ENCODE measurements around the gene PACS2.

PACS2 gene

DNA sequence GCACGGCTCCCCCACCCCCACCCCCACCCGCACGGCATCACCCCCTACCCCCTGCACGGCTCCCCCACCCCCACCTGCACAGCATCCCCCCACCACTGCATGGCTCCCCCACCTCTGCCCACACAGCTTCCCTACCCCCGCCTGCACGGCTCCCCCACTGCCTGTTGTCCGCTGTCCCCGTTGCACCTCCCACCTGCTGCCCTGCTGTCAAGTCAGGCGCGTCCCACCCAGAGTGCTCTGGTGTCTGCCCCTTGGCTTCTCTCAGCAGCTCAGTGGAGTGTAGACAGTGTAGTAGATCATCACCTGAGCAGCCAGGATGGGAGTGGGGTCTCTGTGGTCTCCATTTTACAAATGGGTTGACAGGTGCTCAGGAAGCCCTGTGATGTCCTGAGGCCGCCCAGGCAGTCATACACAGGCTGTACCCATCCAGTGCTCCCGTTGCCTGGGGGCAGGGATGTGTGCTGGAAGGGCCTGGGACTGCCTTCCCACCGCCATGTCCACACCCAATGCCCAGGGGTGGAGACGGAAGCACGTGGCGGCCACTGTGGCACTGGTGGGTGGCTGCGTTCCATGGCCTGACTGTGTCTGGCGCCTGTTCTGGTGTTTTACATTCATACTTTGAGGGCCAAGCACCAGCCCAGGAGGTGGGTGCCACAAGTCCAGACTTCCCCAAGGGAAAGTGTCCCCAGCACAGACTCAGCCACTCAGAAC lies 32.5 kb downstream of the PACS2 start:
- no peak for TF ChIP-seq JUND (IDR thresholded peaks at IDR 0.05; ENCODE audit: low read depth)
- in situ Hi-C loops (cut with HindIII; ENCODE audit: low pct_unique_long_range_greater_than_20kb, low sequenced_read_pairs): no loop called here
- no peak for DNase-seq (ENCODE audit: low read depth in 1 of 2, low spot score in 1 of 2)

DNA sequence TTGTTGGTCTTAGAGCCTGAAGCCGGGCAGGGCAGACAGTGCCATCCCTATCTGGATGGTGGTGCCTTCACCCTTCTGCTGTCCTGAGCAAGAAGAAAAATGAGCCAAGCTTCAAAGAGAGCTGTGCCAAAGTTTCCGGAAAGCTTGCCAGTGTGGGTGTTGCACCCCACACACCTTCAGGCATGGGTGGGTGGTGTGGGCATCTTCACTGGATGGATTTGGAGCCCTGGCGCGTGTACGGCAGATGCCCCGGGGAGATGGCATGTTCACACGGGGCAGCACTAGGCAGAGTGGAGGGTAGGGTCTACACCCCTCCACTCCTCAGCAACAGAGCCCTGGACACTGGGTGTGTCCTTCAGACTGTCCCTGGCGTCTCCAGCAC lies 33.0 kb downstream of the PACS2 start:
- in situ Hi-C loops (cut with HindIII; ENCODE audit: low pct_unique_long_range_greater_than_20kb, low sequenced_read_pairs): no loop called here
- DNase-seq (ENCODE audit: low read depth in 1 of 2, low spot score in 1 of 2): no peak
- no peak for TF ChIP-seq JUND (IDR thresholded peaks at IDR 0.05; ENCODE audit: low read depth)

DNA sequence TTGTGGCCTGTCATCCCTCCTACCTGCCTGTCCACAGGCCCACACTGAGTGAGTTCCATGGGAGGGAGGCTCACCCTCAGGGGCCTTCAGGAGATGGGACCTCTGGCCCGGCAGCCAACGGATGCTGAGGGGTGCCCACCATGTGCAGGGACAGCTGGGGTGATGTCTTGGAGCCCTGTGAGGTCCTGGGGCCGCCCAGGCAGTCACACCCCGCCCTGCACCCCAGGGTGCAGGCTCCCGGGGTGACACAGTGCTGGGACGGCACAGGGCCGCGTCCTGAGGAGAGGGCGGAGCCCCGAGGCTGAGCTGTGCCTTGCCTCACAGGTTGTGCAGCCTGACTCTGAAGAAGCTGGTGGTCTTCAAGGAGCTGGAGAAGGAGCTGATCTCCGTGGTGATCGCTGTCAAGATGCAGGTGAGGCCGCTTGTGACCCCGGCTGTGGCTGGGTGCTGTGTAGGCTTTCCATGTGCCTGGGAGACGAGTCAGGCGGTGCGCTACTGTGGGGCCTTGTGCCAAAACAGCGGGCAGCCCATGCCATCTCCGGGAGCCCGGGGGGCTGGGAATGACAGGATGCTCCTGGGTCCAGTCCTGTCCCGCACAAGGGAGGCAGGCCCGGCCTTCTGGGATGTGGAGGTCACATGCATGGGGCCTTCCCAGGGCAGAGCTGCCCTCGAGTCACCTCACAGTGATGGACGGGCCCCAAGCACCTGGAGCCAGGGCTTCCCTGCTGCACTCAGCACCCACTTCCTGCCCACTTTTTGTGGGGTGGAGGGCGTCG lies 33.8 kb downstream of the PACS2 start:
- in situ Hi-C loops (cut with HindIII; ENCODE audit: low pct_unique_long_range_greater_than_20kb, low sequenced_read_pairs): no loop called here
- TF ChIP-seq JUND (IDR thresholded peaks at IDR 0.05; ENCODE audit: low read depth): no peak
- DNase-seq (ENCODE audit: low read depth in 1 of 2, low spot score in 1 of 2): no peak

DNA sequence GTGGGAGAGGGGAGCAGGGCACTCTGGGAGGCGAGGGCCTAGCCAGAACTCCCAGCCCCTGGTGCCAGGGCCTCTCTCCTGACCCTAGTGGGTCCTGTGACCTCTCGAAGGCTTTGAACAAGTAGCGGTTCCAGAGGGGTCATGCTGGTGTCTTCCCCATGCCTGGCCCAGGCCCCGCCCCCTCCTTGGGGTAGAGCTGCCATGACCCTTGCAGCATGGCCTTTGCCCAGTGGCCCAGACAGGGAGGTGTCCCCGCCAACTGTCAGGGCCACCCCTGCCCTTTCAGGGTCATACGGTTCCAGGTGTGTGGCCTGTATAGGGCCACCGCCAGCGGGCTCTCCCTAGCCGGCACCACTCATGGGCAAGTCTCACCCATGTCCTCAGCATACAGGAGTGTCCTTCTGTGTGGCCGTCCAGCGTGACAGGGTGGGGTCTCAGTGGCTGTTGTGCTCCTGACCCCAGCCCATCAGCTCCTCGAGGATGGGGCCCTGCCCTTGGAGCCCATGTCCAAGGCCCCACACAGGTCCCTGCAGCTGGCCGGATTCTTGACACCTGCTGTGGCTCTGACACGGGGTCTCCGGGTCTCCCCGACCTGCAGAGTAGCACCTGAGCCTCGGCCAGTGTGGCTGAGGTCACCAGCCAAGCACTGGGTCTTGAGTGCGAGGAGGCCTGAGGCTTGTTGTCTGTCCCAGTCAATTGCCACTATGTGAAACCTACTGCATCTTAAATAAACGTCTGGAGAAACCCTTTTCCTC lies 34.6 kb downstream of the PACS2 start:
- in situ Hi-C loops (cut with HindIII; ENCODE audit: low pct_unique_long_range_greater_than_20kb, low sequenced_read_pairs): no loop called here

DNA sequence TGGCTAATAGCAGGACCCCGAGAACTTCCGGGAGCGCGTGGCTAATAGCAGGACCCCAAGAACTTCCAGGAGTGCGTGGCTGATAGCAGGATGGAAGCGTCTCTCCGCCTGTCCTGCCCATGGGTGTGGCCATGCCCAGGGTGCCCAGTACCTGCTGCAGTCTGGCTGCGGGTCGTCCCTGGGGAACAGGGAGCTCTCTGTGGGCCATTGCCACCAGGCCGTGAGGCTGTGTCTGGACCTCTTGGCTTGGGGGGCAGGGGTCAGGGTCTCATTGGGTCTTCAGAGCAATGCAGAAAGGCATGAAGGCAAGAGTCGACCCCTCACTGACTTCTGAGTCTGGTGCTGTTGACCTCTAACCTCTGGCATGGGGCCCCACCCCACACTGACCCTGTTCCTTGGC lies 35.4 kb downstream of the PACS2 start:
- no peak for TF ChIP-seq JUND (IDR thresholded peaks at IDR 0.05; ENCODE audit: low read depth)
- in situ Hi-C loops (cut with HindIII; ENCODE audit: low pct_unique_long_range_greater_than_20kb, low sequenced_read_pairs): no loop called here
- DNase-seq (ENCODE audit: low read depth in 1 of 2, low spot score in 1 of 2): no peak

More for the DNA sequence above, 34.6 kb downstream of the PACS2 start:
- TF ChIP-seq JUND (IDR thresholded peaks at IDR 0.05; ENCODE audit: low read depth): no peak
- DNase-seq (ENCODE audit: low read depth in 1 of 2, low spot score in 1 of 2): no peak

DNA sequence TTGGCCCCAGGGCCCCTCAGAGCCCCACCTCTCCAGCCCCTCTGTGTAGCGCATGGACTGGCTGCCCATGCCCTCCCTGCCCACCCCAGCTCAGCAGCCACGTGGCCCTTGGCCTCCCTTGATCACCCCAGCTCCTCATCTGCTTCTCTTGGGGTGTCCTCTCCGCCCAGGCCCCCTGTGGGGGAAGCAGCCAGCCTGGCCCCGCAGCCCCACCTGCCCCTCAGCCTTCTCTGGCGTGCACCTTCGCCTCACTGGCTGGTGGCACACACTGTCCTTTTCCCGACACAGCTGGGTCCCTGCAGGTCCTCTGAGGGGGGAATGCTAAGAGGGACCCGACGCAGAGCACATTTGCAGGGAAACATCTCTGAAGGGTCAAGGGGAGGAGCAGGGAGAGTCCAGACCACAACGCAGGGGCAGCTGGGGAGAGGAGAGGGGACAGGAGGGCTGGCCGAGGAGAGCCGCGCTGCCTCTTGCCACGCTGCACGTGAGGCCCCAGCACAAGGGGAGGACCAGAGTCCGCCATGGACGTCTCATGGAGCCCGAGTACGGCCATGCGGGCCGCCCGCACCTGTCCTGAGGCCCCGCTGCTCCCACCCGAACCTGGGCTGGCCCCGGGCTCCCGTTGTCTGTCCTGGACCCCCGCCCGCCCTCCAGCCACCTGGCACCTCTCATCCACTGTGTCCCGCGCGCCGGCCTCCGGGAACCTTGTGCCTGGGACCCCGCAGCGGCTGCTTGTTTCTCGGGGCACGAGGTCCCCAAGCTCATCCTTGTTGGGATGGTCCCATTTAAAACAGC lies 36.1 kb downstream of the PACS2 start:
- in situ Hi-C loops (cut with HindIII; ENCODE audit: low pct_unique_long_range_greater_than_20kb, low sequenced_read_pairs): no loop called here
- TF ChIP-seq JUND (IDR thresholded peaks at IDR 0.05; ENCODE audit: low read depth): no peak
- DNase-seq (ENCODE audit: low read depth in 1 of 2, low spot score in 1 of 2): no peak

DNA sequence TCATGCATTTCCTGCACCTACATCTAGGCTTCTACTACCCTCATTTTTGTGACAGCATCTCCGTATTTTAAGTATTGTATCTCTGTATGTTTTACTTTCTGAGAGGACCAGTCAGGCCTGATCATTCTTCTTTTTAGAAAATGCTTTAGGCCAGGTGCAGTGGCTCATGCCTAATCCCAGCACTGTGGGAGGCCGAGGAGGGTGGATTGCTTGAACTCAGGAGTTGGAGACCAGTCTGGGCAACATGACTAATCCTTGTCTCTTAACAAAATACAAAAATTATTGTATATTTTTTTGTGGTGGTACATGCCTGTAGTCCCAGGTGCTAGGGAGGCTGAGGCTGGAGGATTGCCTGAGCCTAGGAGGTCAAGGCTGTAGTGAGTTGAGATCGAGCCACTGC lies 36.9 kb downstream of the PACS2 start:
- no peak for DNase-seq (ENCODE audit: low read depth in 1 of 2, low spot score in 1 of 2)
- TF ChIP-seq JUND (IDR thresholded peaks at IDR 0.05; ENCODE audit: low read depth): no peak
- in situ Hi-C loops (cut with HindIII; ENCODE audit: low pct_unique_long_range_greater_than_20kb, low sequenced_read_pairs): no loop called here

DNA sequence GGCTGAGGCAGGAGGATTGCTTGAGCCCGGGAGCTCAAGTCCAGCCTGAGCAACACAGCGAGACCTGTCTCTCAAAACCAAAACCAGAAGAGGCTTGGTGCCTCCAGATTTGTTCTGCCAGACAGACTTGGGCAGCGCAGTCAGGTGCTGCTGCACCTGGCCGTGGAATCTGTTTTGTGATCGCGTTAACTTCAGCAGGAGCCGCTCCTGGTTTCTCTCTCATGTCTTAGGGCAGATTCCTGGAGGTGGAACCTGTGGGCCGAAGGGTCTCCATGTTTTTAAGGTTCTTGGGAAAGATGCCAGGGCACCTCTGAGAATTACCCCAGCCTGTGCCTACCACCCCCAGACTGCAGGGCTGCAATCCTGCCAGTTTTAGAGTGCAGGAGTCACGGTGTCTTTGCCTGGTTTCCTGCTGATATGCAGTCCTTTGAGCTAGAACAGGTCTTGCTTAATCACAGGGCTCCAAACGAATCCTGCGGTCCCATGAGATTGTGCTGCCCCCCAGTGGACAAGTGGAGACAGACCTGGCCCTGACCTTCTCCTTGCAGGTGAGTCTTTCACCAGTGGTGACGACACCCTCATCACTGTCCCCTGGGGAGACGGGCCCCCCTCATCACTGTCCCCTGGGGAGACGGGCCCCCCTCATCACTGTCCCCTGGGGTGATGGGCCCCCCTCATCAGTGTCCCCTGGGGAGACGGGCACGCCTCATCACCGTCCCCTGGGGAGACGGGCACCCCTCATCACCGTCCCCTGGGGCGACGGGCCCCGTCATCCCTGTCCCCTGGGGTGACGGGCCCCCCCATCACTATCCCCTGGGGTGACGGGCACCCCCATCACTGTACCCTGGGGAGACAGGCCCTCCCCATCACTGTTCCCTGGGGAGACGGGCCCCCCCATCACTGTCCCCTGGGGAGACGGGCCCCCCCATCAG lies 37.6 kb downstream of the PACS2 start:
- no peak for TF ChIP-seq JUND (IDR thresholded peaks at IDR 0.05; ENCODE audit: low read depth)
- in situ Hi-C loops (cut with HindIII; ENCODE audit: low pct_unique_long_range_greater_than_20kb, low sequenced_read_pairs): no loop called here
- DNase-seq (ENCODE audit: low read depth in 1 of 2, low spot score in 1 of 2): peak; percentile 94 to 98

DNA sequence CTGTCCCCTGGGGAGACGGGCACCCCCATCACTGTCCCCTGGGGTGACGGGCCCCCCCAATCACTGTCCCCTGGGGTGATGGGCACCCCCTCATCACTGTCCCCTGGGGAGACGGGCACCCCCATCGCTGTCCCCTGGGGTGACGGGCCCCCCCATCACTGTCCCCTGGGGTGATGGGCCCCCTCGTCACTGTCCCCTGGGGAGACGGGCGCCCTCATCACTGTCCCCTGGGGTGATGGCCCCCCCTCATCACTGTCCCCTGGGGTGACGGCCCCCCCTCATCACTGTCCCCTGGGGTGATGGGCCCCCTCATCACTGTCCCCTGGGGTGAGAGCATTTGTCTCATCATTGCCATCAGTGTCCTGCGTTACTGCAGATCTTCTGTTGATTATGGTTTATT lies 38.6 kb downstream of the PACS2 start:
- TF ChIP-seq JUND (IDR thresholded peaks at IDR 0.05; ENCODE audit: low read depth): no peak
- DNase-seq (ENCODE audit: low read depth in 1 of 2, low spot score in 1 of 2): no peak
- in situ Hi-C loops (cut with HindIII; ENCODE audit: low pct_unique_long_range_greater_than_20kb, low sequenced_read_pairs): no loop called here

DNA sequence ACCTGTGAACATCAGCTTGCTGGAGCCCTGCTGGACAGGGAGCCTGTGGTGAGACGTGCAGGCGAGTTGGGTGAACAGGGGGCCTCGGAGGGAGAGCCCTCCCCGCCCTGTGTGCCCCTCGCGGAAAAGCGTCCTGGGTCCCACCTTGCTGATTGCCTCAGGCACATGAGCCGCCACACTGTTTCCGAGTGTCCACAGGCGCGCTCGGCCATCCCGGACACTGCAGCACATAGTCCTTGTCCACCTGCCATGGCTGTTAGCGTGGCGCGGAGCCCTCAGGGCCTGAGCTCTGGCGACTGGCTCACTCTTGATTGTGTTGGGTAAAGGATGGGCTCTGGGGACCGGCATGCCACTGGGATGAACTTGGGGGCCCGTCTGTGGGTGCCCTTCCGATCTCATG lies 40.0 kb downstream of the PACS2 start:
- in situ Hi-C loops (cut with HindIII; ENCODE audit: low pct_unique_long_range_greater_than_20kb, low sequenced_read_pairs): no loop called here
- no peak for DNase-seq (ENCODE audit: low read depth in 1 of 2, low spot score in 1 of 2)
- TF ChIP-seq JUND (IDR thresholded peaks at IDR 0.05; ENCODE audit: low read depth): no peak

DNA sequence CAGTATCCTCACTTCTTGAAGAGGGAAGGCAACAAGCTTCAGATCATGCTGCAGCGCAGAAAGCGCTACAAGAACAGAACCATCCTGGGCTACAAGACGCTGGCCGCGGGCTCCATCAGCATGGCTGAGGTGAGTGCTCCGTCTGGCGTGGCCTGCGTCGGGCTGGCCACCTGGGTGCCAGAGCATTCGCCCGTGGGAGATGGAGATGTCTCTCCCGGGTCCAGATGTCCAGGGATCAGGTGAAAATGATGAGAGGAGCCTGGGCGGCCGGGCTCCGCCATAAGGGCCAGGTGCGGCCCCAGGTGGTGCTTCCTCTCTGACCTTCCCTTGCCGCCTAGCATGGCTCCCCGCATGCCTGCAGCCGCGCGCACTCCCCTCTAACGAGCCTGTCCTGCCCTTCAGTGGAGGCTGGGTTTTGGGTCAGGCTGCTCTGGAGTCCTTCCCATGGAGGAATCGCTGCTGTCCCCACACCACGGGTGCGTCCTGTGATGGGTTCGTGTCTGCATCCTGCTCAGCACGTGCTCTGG lies 40.6 kb downstream of the PACS2 start:
- DNase-seq (ENCODE audit: low read depth in 1 of 2, low spot score in 1 of 2): no peak
- TF ChIP-seq JUND (IDR thresholded peaks at IDR 0.05; ENCODE audit: low read depth): no peak
- in situ Hi-C loops (cut with HindIII; ENCODE audit: low pct_unique_long_range_greater_than_20kb, low sequenced_read_pairs): no loop called here

All from T47D (cell line).